Measurements from ENCODE around the gene AGA. TPM values are rescaled to one million over a fixed set of nuclear protein-coding genes. Genes with fewer than 3 reads are reported as not detected.

Gene AGA
- total and polyA plus RNA-seq, 2 of the 13 experiments (the other 11 are each of a cell fraction or from before 2014, with no cell fraction given) = 21.9 to 22.3 TPM

GRCh38 chr4:177384856-177385397, 57.3 kb downstream of the AGA start:
- POLR2A ChIA-PET = no interaction called here
- no peak for FAIRE-seq
- Histone ChIP-seq H3K4me2 (ENCODE audit: low read depth, low read length) (no peak overlapping the region), H3K36me3 (replicated peaks in 1 of 2; ENCODE audit: control insufficient read depth in 1 of 2, insufficient read depth in 2 of 2, low read length in 2 of 2) (no peaks in the 10 kb centered on the region), H3K9me3 (ENCODE audit: low read length) (no peaks in the 10 kb centered on the region), H3K4me1 (ENCODE audit: insufficient read depth, low read length) (0 out of 2 replicates have a peak, but pooled peaks cover 5% of the 10 kb centered on the region), H3K27me3 (ENCODE audit: control insufficient read depth in 1 of 2, insufficient read depth in 2 of 2, low read length in 2 of 2) (no peaks in the 10 kb centered on the region), H3K9ac (ENCODE audit: insufficient read depth, low read depth, low read length) (no peak overlapping the region), H3K27ac (ENCODE audit: extremely low read length, insufficient read depth, low read length) (no peak overlapping the region), H2AFZ (ENCODE audit: low read length) (no peak overlapping the region), H4K20me1 (ENCODE audit: insufficient read depth, low read length) (no peaks in the 10 kb centered on the region), H3K4me3 (replicated peaks in 1 of 3; ENCODE audit: insufficient read depth in 1 of 3, low read depth in 2 of 3, low read length in 3 of 3) (no peak overlapping the region), H3K79me2 (ENCODE audit: insufficient read depth, low read length) (no peaks in the 10 kb centered on the region)
- WGBS (ENCODE audit: low lambda C conversion rate) = 14% methylated on average over 4 of the region's 4 CpGs
- CTCF ChIA-PET (ENCODE audit: low intra/inter-chr PET ratio, low total read pairs) = no interaction called here
- peak; percentile 48; the same call in 2 of the 3 replicates for ATAC-seq
- in situ Hi-C loops (cut with HindIII; ENCODE audit: extremely low pct_ligation_motif_present, low pct_unique_long_range_greater_than_20kb) (no loop called here), intact Hi-C loops (cut with micrococcal nuclease; ENCODE audit: unreplicated experiment) (no loop called here)
- BruUV-seq (replicated peaks) = no TSS peak
- DNase-seq (ENCODE audit: low spot score) = peak; percentile 8
- TF ChIP-seq, protein P1, sequence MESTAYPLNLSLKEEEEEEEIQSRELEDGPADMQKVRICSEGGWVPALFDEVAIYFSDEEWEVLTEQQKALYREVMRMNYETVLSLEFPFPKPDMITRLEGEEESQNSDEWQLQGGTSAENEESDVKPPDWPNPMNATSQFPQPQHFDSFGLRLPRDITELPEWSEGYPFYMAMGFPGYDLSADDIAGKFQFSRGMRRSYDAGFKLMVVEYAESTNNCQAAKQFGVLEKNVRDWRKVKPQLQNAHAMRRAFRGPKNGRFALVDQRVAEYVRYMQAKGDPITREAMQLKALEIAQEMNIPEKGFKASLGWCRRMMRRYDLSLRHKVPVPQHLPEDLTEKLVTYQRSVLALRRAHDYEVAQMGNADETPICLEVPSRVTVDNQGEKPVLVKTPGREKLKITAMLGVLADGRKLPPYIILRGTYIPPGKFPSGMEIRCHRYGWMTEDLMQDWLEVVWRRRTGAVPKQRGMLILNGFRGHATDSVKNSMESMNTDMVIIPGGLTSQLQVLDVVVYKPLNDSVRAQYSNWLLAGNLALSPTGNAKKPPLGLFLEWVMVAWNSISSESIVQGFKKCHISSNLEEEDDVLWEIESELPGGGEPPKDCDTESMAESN (CRISPR knock-in tag; conservative IDR thresholded peaks at IDR 0.05) = no peak
- TF ChIP-seq, protein P2, sequence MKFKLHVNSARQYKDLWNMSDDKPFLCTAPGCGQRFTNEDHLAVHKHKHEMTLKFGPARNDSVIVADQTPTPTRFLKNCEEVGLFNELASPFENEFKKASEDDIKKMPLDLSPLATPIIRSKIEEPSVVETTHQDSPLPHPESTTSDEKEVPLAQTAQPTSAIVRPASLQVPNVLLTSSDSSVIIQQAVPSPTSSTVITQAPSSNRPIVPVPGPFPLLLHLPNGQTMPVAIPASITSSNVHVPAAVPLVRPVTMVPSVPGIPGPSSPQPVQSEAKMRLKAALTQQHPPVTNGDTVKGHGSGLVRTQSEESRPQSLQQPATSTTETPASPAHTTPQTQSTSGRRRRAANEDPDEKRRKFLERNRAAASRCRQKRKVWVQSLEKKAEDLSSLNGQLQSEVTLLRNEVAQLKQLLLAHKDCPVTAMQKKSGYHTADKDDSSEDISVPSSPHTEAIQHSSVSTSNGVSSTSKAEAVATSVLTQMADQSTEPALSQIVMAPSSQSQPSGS (CRISPR knock-in tag; IDR thresholded peaks at IDR 0.05) = no peak
- TF ChIP-seq HMG20B (CRISPR knock-in tag; conservative IDR thresholded peaks at IDR 0.05) (no peak), NR2F2 (IDR thresholded peaks at IDR 0.05; ENCODE audit: borderline replicate concordance, low read depth) (no peak), KDM5B (CRISPR knock-in tag; IDR thresholded peaks at IDR 0.05; ENCODE audit: borderline replicate concordance) (no peak), HMGA1 (CRISPR knock-in tag; conservative IDR thresholded peaks at IDR 0.05) (no peak), NFIB (CRISPR knock-in tag; IDR thresholded peaks at IDR 0.05; ENCODE audit: borderline replicate concordance) (no peak), BORCS8-MEF2B (CRISPR knock-in tag; IDR thresholded peaks at IDR 0.05) (no peak), ZNF431 (CRISPR knock-in tag; IDR thresholded peaks at IDR 0.05; ENCODE audit: borderline replicate concordance, low read depth) (no peak), ZNF547 (CRISPR knock-in tag; IDR thresholded peaks at IDR 0.05) (no peak), ZNF20 (CRISPR knock-in tag; IDR thresholded peaks at IDR 0.05) (no peak), MAFG (CRISPR knock-in tag; IDR thresholded peaks at IDR 0.05) (no peak), PRMT3 (CRISPR knock-in tag; IDR thresholded peaks at IDR 0.05; ENCODE audit: borderline replicate concordance, low read depth) (no peak)
- TF ChIP-seq, protein P3, sequence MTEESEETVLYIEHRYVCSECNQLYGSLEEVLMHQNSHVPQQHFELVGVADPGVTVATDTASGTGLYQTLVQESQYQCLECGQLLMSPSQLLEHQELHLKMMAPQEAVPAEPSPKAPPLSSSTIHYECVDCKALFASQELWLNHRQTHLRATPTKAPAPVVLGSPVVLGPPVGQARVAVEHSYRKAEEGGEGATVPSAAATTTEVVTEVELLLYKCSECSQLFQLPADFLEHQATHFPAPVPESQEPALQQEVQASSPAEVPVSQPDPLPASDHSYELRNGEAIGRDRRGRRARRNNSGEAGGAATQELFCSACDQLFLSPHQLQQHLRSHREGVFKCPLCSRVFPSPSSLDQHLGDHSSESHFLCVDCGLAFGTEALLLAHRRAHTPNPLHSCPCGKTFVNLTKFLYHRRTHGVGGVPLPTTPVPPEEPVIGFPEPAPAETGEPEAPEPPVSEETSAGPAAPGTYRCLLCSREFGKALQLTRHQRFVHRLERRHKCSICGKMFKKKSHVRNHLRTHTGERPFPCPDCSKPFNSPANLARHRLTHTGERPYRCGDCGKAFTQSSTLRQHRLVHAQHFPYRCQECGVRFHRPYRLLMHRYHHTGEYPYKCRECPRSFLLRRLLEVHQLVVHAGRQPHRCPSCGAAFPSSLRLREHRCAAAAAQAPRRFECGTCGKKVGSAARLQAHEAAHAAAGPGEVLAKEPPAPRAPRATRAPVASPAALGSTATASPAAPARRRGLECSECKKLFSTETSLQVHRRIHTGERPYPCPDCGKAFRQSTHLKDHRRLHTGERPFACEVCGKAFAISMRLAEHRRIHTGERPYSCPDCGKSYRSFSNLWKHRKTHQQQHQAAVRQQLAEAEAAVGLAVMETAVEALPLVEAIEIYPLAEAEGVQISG (CRISPR knock-in tag; IDR thresholded peaks at IDR 0.05) = no peak
- TF ChIP-seq, protein P4, sequence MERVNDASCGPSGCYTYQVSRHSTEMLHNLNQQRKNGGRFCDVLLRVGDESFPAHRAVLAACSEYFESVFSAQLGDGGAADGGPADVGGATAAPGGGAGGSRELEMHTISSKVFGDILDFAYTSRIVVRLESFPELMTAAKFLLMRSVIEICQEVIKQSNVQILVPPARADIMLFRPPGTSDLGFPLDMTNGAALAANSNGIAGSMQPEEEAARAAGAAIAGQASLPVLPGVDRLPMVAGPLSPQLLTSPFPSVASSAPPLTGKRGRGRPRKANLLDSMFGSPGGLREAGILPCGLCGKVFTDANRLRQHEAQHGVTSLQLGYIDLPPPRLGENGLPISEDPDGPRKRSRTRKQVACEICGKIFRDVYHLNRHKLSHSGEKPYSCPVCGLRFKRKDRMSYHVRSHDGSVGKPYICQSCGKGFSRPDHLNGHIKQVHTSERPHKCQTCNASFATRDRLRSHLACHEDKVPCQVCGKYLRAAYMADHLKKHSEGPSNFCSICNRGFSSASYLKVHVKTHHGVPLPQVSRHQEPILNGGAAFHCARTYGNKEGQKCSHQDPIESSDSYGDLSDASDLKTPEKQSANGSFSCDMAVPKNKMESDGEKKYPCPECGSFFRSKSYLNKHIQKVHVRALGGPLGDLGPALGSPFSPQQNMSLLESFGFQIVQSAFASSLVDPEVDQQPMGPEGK (CRISPR knock-in tag; IDR thresholded peaks at IDR 0.05) = no peak
- TF ChIP-seq, protein P5, sequence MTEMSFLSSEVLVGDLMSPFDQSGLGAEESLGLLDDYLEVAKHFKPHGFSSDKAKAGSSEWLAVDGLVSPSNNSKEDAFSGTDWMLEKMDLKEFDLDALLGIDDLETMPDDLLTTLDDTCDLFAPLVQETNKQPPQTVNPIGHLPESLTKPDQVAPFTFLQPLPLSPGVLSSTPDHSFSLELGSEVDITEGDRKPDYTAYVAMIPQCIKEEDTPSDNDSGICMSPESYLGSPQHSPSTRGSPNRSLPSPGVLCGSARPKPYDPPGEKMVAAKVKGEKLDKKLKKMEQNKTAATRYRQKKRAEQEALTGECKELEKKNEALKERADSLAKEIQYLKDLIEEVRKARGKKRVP (CRISPR knock-in tag; IDR thresholded peaks at IDR 0.05) = no peak

Measured in HepG2 (cell line).